PFSK-1 (cell line): ENCODE measurements around the gene RITA1.

Experiments
- POLR2AphosphoS5 ChIP-seq: IDR thresholded peaks from 2 replicates; pipeline ENCODE4 v1.6.1; 2012; ENCODE audit warnings: low read depth, mild to moderate bottlenecking, control low read depth, low read length, moderate library complexity
- TAF1 ChIP-seq: IDR thresholded peaks from 2 replicates; pipeline ENCODE4 v1.6.1; 2012; ENCODE audit warnings: low read length, control low read depth, borderline replicate concordance; ENCODE audit not compliant: insufficient read depth

- TF ChIP-seq POLR2AphosphoS5 (no peak), TAF1 (no peak)
These were observed 22.1 kb downstream of the RITA1 start for GRCh38 chr12:113207613-113208040.
